Uterus (tissue), 4 donors: ENCODE data around the gene SLC51B. TPM values are rescaled to one million over a fixed set of nuclear protein-coding genes. Genes with fewer than 3 reads are reported as not detected.
"Not testable (repeated sequence)": the region's sequence is repeated elsewhere in the genome, so short reads cannot be mapped to it uniquely, and the experiment has no call there.

ENCODE experiments used
- DNase-seq, 2 donors: peaks; one replicate each; pipeline ENCODE4 v3.0.0-alpha.2; 2019 to 2020
- H3K27ac ChIP-seq, 2 donors: fragments of 200-600 bp; sonication (generic); 1 replicate in 1 of 2; 2 replicates in 1 of 2; pipeline ENCODE4 v1.5.1; 2016 to 2018
- H3K27me3 ChIP-seq, 2 donors: fragments of 200-600 bp; sonication (generic); one replicate each; pipeline ENCODE4 v1.5.1; 2018 to 2019; ENCODE audit warnings: control low read depth in 1 of 2
- H3K36me3 ChIP-seq, 2 donors: fragments of 200-600 bp; sonication (generic); one replicate each; pipeline ENCODE4 v1.5.1; 2019; ENCODE audit warnings: control low read depth in 1 of 2
- H3K4me1 ChIP-seq, 2 donors: fragments of 200-600 bp; sonication (generic); one replicate each; pipeline ENCODE4 v1.5.1; 2018 to 2019; ENCODE audit warnings: control low read depth in 1 of 2
- H3K4me3 ChIP-seq, 2 donors: fragments of 200-600 bp; sonication (generic); 1 replicate in 1 of 2; 2 replicates in 1 of 2; pipeline ENCODE4 v1.5.1; 2018 to 2019; ENCODE audit warnings: mild to moderate bottlenecking in 1 of 2
- H3K9me3 ChIP-seq, 2 donors: fragments of 200-600 bp; sonication (generic); one replicate each; pipeline ENCODE4 v1.5.1; 2019; ENCODE audit warnings: control low read depth in 1 of 2
- CTCF ChIP-seq, 4 experiments: fragments of 200-600 bp in 2 of 4; fragments of 450-650 bp in 2 of 4; sonication (generic) in 2 of 4; IDR thresholded peaks; one replicate each; pipeline ENCODE4 v1.5.1; 2016 to 2019; ENCODE audit warnings: antibody characterized with exemption in 4 of 4, mild to moderate bottlenecking in 2 of 4, moderate library complexity in 1 of 4
- POLR2A ChIP-seq, 2 donors: fragments of 450-650 bp; IDR thresholded peaks; one replicate each; pipeline ENCODE4 v1.6.1; 2016; ENCODE audit warnings: antibody characterized with exemption in 2 of 2, mild to moderate bottlenecking in 1 of 2, moderate library complexity in 1 of 2
- intact Hi-C: fragments of 100-400 bp; cut with DNase I; formaldehyde crosslinking; loops from one replicate; pipeline ENCODE4 v1.15.1; 2023; ENCODE audit warnings: low total_unique reads
- total RNA-seq, 4 donors: library from RNA; depleted of rRNA in 3 of 4; stranded (reverse); fragments of >200 nt in 3 of 4; gene quantifications; one replicate each; pipeline versions ENCODE4 v1.1.0 to v1.2.4, GENCODE V29; 2014 to 2023
- donor health status: DM: yes; HTN: yes; CAD: no.

Gene SLC51B
- total RNA-seq, 4 donors from 2014 or later, result not detected

- Histone ChIP-seq H3K9me3 (no peaks in the 10 kb centered on the region), H3K36me3 (no peaks in the 10 kb centered on the region), H3K27ac (no peak overlapping the region), H3K27me3 (no peaks in the 10 kb centered on the region), H3K4me3 (no peak overlapping the region), H3K4me1 (no peaks in the 10 kb centered on the region)
- TF ChIP-seq CTCF (IDR thresholded peaks at IDR 0.05) (no peak), POLR2A (IDR thresholded peaks at IDR 0.05) (no peak)
- no peak for DNase-seq
- intact Hi-C loops, result no loop called here
These were observed 4.7 kb upstream of the SLC51B start for GRCh38 chr15:65040461-65040860.

- TF ChIP-seq POLR2A (IDR thresholded peaks at IDR 0.05), result no peak
- no peak for TF ChIP-seq CTCF (IDR thresholded peaks at IDR 0.05)
- no peaks in the 10 kb centered on the region for H3K27me3 ChIP-seq
- H3K27ac ChIP-seq, result no peak overlapping the region
- H3K4me3 ChIP-seq, result no peak overlapping the region
- H3K4me1 ChIP-seq, result no peaks in the 10 kb centered on the region
- DNase-seq, result no peak
- no peaks in the 10 kb centered on the region for H3K9me3 ChIP-seq
- intact Hi-C loops, result no loop called here
- H3K36me3 ChIP-seq, result no peaks in the 10 kb centered on the region
These were observed 3.4 kb upstream of the SLC51B start for GRCh38 chr15:65041787-65042186.

GRCh38 chr15:65042776-65043327 is 2.3 kb upstream of the SLC51B start:
- no peaks in the 10 kb centered on the region for H3K36me3 ChIP-seq
- H3K9me3 ChIP-seq, result no peaks in the 10 kb centered on the region
- no peak for TF ChIP-seq CTCF (IDR thresholded peaks at IDR 0.05)
- no peak for TF ChIP-seq POLR2A (IDR thresholded peaks at IDR 0.05)
- intact Hi-C loops, result no loop called here
- no peak for DNase-seq
- no peak overlapping the region for H3K4me3 ChIP-seq
- H3K4me1 ChIP-seq, result no peaks in the 10 kb centered on the region
- H3K27ac ChIP-seq, result peak overlapping the region in 1 of 2 donors; percentile 26
- H3K27me3 ChIP-seq, result no peaks in the 10 kb centered on the region

GRCh38 chr15:65044218-65044617 is 969 bp upstream of the SLC51B start:
- H3K36me3 ChIP-seq, intact Hi-C loops: not testable (repeated sequence)

GRCh38 chr15:65048241-65048640 is 3.1 kb downstream of the SLC51B start:
- Histone ChIP-seq H3K4me3 (no peak overlapping the region), H3K4me1 (peaks cover 0 to 10% of the 10 kb centered on the region in 2 donors), H3K27ac (no peak overlapping the region), H3K27me3 (no peaks in the 10 kb centered on the region), H3K9me3 (no peaks in the 10 kb centered on the region), H3K36me3 (no peaks in the 10 kb centered on the region)
- intact Hi-C loops, result no loop called here
- DNase-seq, result no peak
- TF ChIP-seq CTCF (IDR thresholded peaks at IDR 0.05) (no peak), POLR2A (IDR thresholded peaks at IDR 0.05) (no peak)

More at GRCh38 chr15:65044218-65044617, 969 bp upstream of the SLC51B start:
- not testable (repeated sequence) for H3K4me1 ChIP-seq, DNase-seq, H3K9me3 ChIP-seq, H3K27ac ChIP-seq, H3K4me3 ChIP-seq, H3K27me3 ChIP-seq

- intact Hi-C loops, result no loop called here
- peak overlapping the region in 1 of 2 donors; percentile 1 for H3K27ac ChIP-seq
- no peaks in the 10 kb centered on the region for H3K9me3 ChIP-seq
- H3K4me1 ChIP-seq, result peaks cover 0 to 11% of the 10 kb centered on the region in 2 donors
- TF ChIP-seq CTCF (IDR thresholded peaks at IDR 0.05) (no peak), POLR2A (IDR thresholded peaks at IDR 0.05) (no peak)
- H3K4me3 ChIP-seq, result no peak overlapping the region
- DNase-seq, result peak; percentile 84 to 90
- no peaks in the 10 kb centered on the region for H3K36me3 ChIP-seq
- no peaks in the 10 kb centered on the region for H3K27me3 ChIP-seq
These were observed 4.2 kb downstream of the SLC51B start for GRCh38 chr15:65049418-65049840.
